ENCODE data around the gene HLA-DOA. TPM values are rescaled to one million over a fixed set of nuclear protein-coding genes. Genes with fewer than 3 reads are reported as not detected.
A peak's percentile ranks its signal among the peaks of the same experiment; 100 is the strongest.

HLA-DOA gene
- total and polyA plus RNA-seq, 10 of the 15 experiments (the other 5 are each of a cell fraction or from before 2014, with no cell fraction given): 8.8 to 108 (median 58.3) TPM

- TF ChIP-seq, protein P1, sequence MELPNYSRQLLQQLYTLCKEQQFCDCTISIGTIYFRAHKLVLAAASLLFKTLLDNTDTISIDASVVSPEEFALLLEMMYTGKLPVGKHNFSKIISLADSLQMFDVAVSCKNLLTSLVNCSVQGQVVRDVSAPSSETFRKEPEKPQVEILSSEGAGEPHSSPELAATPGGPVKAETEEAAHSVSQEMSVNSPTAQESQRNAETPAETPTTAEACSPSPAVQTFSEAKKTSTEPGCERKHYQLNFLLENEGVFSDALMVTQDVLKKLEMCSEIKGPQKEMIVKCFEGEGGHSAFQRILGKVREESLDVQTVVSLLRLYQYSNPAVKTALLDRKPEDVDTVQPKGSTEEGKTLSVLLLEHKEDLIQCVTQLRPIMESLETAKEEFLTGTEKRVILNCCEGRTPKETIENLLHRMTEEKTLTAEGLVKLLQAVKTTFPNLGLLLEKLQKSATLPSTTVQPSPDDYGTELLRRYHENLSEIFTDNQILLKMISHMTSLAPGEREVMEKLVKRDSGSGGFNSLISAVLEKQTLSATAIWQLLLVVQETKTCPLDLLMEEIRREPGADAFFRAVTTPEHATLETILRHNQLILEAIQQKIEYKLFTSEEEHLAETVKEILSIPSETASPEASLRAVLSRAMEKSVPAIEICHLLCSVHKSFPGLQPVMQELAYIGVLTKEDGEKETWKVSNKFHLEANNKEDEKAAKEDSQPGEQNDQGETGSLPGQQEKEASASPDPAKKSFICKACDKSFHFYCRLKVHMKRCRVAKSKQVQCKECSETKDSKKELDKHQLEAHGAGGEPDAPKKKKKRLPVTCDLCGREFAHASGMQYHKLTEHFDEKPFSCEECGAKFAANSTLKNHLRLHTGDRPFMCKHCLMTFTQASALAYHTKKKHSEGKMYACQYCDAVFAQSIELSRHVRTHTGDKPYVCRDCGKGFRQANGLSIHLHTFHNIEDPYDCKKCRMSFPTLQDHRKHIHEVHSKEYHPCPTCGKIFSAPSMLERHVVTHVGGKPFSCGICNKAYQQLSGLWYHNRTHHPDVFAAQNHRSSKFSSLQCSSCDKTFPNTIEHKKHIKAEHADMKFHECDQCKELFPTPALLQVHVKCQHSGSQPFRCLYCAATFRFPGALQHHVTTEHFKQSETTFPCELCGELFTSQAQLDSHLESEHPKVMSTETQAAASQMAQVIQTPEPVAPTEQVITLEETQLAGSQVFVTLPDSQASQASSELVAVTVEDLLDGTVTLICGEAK (IDR thresholded peaks at IDR 0.05; ENCODE audit: borderline replicate concordance): no peak; the same call in 1 of the 2 replicates
- TF ChIP-seq, protein P2, sequence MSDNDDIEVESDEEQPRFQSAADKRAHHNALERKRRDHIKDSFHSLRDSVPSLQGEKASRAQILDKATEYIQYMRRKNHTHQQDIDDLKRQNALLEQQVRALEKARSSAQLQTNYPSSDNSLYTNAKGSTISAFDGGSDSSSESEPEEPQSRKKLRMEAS (IDR thresholded peaks at IDR 0.05; ENCODE audit: low read depth, low read length): no peak
- TF ChIP-seq SPI1 (IDR thresholded peaks at IDR 0.05; ENCODE audit: borderline replicate concordance, insufficient read depth, low read depth, low read length) (peak; percentile 78), E2F8 (IDR thresholded peaks at IDR 0.05; ENCODE audit: low read depth, partially characterized antibody) (no peak), RB1 (IDR thresholded peaks at IDR 0.05; ENCODE audit: borderline replicate concordance) (0 out of 2 replicates have a peak, but pooled peaks have one; percentile 12), NFYA (IDR thresholded peaks at IDR 0.05; ENCODE audit: borderline replicate concordance, low read depth, low read length) (no peak), CHD4 (IDR thresholded peaks at IDR 0.05) (no peak), TCF3 (IDR thresholded peaks at IDR 0.05; ENCODE audit: borderline replicate concordance, insufficient read depth, low read depth, low read length) (no peak), ZNF592 (IDR thresholded peaks at IDR 0.05) (0 out of 2 replicates have a peak, but pooled peaks have one; percentile 24), ZNF24 (IDR thresholded peaks at IDR 0.05) (no peak), MYB (IDR thresholded peaks at IDR 0.05; ENCODE audit: borderline replicate concordance, low read depth, low read length) (no peak)
- TF ChIP-seq, protein P3, sequence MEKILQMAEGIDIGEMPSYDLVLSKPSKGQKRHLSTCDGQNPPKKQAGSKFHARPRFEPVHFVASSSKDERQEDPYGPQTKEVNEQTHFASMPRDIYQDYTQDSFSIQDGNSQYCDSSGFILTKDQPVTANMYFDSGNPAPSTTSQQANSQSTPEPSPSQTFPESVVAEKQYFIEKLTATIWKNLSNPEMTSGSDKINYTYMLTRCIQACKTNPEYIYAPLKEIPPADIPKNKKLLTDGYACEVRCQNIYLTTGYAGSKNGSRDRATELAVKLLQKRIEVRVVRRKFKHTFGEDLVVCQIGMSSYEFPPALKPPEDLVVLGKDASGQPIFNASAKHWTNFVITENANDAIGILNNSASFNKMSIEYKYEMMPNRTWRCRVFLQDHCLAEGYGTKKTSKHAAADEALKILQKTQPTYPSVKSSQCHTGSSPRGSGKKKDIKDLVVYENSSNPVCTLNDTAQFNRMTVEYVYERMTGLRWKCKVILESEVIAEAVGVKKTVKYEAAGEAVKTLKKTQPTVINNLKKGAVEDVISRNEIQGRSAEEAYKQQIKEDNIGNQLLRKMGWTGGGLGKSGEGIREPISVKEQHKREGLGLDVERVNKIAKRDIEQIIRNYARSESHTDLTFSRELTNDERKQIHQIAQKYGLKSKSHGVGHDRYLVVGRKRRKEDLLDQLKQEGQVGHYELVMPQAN (conservative IDR thresholded peaks at IDR 0.05): no peak
Measured at GRCh38 chr6:33028220-33028849, 18.9 kb upstream of the HLA-DOA start (continued).
